ENCODE results near the gene CIC.

The CIC gene

DNA sequence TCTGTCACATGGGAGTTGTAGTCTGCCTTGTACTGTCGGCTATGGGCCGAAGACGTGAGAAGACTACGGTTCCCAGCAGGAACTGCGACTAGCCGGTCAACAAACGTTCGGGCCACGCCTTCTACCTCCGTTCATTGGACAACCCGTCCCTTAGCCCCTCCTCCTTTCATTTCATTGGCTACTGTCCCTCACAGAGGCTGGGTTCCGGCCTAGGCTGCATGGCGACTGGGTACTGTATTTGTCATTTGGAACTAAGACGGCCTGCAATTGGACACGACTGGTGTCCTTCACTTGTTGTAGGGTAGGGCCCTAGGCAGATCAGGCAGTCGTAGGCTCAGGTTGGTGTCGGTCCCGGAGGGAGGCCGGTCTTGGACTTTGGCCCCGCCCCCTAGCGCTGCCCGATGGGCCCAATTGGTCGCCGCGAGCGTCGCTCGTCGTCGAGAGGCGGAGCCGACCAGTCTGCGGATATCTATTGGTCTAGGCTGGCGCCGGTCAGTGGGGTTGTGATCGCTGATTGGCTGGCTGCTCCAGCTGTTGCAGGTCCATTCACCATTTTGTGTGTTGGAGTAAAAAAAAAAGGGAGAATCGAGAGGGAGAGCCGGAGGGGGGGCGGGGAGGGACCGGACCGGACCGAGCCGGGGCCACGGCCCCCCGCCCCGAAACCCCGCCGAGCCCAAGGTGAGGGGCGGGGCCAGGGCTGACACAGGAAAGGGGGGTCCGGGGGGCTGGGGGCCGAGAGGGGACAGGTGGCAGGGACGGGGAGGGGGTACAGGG lies at the start of gene CIC:
Gene CIC, plus strand, starts transcription at position 549 of the 774 bp plus-strand sequence. CDS start 2,532 bp downstream, outside the sequence.
- peak; percentile 99 for DNase-seq (ENCODE audit: low read depth)

DNA sequence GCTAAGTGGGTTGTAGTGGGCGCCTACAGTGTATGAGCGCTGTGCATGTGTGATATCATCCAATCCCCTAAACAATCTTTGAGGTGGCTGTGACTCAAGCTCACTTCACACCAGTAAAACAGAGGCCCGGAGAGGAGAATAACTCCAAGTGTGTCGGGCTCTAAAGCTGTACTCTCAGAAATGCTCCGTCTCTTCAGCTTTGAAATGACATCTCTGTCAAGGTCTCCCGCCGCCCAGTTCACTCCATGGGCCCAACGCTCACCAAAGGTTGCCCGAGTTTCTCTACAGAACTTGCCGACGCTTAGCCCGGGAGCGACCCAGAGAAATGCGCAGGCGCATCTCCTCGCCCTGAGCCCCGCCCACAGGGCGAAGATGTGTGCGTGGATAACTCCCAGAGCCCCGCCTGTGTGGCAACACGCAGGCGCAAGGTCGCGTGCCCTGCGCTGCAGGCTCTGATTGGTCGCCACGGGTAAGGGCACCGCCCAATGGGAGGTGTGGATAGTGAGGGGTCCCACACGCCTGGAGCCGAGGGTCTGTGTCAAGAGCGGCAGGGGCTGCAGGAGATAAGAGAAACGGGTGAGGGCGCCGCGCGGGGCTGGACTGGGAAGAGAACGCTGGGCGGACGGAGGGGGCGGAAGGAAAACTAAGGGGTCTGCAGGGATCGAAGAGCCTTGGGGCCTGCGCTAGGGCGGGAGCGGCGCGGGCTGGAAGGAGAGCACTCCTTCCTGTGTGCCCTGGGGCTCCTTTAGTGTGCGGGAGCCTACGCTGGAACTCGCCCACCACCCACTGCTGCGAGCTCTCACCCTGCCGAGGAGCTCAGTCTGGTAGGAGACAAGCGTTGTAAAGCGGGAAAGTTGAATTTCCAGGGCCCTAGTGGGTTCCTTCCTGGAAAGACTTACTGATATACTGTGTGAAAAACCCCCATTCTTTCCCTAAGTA lies 49.0 kb upstream of the CIC start, which contains the start of gene ZNF526:
Gene ZNF526, plus strand, starts transcription at position 501 of the 939 bp plus-strand sequence. CDS start 4,092 bp downstream, outside the sequence.
- DNase-seq (ENCODE audit: low read depth): peak; percentile 95

GRCh38 chr19:42220751-42221097 lies 48.3 kb upstream of the CIC start:
- no peak for DNase-seq (ENCODE audit: low read depth)

DNA sequence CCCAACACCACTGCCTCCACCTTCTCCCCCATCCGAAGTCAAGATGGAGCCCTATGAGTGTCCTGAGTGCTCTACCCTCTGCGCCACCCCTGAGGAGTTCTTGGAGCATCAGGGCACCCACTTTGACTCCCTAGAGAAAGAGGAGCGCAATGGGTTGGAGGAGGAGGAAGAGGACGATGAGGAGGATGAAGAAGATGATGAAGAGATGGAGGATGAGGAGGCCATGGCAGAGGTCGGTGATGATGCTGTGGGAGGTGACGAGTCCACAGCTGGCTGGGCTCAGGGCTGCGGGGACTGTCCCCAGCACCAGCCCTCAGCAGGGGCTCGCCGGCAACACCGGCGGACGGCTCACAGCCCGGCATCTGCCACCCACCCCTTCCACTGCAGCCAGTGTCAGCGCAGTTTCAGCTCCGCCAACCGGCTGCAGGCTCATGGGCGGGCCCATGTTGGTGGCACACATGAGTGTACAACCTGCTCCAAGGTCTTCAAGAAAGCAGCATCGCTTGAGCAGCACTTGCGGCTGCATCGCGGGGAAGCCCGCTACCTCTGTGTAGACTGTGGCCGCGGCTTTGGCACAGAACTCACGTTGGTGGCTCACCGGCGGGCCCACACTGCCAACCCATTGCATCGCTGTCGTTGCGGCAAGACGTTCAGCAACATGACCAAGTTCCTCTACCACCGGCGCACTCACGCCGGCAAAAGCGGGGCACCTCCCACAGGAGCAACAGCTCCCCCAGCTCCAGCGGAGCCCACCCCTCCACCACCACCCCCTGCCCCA lies 43.9 kb upstream of the CIC start:
- DNase-seq (ENCODE audit: low read depth): no peak

DNA sequence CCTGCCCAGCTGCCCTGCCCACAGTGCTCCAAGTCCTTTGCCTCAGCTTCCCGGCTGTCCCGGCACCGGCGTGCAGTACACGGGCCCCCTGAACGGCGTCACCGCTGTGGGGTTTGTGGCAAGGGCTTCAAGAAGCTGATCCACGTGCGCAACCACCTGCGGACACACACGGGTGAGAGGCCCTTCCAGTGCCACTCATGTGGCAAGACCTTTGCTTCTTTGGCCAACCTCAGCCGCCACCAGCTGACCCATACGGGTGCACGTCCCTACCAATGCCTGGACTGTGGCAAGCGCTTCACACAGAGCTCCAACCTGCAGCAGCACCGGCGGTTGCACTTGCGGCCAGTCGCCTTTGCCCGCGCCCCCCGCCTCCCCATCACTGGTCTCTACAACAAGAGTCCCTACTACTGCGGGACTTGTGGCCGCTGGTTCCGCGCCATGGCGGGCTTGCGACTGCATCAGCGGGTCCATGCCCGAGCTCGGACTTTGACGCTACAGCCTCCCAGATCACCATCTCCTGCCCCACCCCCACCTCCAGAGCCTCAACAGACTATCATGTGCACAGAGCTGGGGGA lies 43.2 kb upstream of the CIC start:
- no peak for DNase-seq (ENCODE audit: low read depth)

GRCh38 chr19:42226886-42227285 lies 42.2 kb upstream of the CIC start:
- no peak for DNase-seq (ENCODE audit: low read depth)

DNA sequence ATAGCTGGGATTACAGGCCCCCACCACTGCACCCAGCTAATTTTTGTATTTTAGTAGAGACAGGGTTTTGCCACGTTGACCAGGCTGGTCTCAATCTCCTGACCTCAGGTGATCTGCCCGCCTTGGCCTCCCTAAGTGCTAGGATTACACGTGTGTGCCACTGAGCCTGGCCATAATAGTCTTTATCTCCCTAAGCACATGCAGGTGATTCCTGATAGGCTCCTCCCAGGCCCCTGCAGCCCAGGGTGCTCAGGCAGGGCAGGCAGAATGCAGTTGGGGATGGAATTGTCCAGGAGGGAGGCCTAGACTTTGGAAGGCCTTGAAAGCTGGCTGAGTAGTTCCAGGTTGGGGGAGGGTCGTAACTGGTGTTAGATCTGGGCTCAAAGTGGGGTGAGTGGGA lies 40.4 kb upstream of the CIC start:
- no peak for DNase-seq (ENCODE audit: low read depth)

- DNase-seq (ENCODE audit: low read depth): no peak
Measured at GRCh38 chr19:42229301-42229854, 39.7 kb upstream of the CIC start.

- DNase-seq (ENCODE audit: low read depth): no peak
Measured at GRCh38 chr19:42229855-42230351, 39.1 kb upstream of the CIC start.

GRCh38 chr19:42230571-42230970 lies 38.5 kb upstream of the CIC start:
- DNase-seq (ENCODE audit: low read depth): no peak

DNA sequence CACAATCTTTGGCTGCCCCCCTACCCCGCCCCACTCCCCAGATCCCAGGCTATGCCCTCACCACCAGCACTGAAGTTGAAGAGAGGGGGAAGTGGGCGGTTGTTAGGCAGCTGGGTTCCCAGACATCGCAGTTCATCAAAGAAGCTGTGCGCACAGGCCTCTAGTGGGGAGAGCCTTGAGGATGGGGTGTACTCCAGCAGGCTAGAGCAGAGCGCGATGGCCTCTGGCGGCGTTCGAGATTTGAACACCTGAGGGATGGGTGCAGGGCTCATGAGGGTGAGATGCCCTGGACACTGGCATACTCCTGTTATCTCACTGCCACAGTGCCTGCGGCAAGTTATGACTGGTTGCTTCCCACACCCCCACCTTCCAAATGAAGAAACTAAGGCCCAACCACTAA lies 36.6 kb upstream of the CIC start:
- DNase-seq (ENCODE audit: low read depth): no peak

DNA sequence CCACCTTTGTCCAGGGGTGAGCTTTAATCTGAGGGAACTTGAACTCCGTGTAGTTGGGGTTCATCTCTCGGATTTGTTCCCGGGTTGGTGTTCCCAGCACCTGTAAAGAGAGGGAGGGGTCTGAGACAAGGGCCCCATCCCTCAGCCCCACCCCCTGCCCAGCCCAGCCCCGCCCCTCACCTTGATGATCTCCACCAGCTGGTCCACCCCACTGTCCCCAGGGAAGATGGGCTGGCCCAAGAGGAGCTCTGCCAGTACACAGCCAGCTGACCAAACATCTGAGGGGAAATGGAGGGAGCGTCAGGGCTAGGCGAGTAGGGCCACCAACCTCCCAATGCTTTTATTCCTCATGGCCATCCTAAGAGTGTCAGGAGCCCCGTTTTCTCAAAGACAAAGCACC lies 35.9 kb upstream of the CIC start:
- no peak for DNase-seq (ENCODE audit: low read depth)

GRCh38 chr19:42233678-42234292 lies 35.3 kb upstream of the CIC start:
- DNase-seq (ENCODE audit: low read depth): no peak

DNA sequence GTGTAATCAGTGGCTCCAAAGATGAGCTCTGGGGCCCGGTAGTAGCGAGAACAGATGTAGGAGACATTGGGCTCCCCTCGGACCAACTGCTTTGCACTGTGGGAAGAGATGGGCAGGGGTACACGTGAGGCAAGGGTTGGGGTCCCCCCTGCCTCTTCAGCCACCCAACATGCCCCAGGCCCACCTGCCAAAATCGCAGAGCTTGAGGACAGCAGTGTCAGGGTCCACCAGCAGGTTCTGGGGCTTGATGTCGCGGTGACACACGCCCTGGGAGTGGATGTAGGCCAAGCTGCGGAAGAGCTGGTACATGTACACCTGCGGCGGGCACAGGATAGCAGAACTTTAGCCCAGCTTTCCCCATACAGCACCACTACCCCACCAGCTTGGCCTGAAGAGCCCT lies 34.7 kb upstream of the CIC start:
- no peak for DNase-seq (ENCODE audit: low read depth)

DNA sequence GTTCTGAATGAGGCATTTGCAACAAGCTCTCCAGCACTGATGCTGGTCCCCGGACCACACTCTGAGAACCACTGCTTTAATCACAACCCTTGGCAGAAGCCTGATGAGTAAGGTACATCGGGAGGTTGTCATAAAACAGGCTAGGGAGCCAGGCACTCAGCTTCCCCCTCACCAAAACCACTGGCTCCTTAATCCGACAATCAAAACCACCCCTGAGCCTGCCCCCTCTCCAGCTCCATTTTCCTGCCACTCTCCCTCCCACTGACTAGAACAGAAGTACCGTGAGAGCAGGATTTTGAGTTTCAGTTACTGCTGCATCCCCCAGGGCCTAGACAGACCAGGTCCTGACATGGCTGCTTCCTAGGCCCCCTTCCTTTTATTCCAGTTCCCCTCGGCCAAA lies 33.9 kb upstream of the CIC start:
- no peak for DNase-seq (ENCODE audit: low read depth)

GRCh38 chr19:42239544-42240220 lies 29.4 kb upstream of the CIC start:
- no peak for DNase-seq (ENCODE audit: low read depth)

- DNase-seq (ENCODE audit: low read depth): no peak
Measured at GRCh38 chr19:42241279-42241678, 27.8 kb upstream of the CIC start.

GRCh38 chr19:42242069-42242511 lies 27.0 kb upstream of the CIC start:
- no peak for DNase-seq (ENCODE audit: low read depth)

- DNase-seq (ENCODE audit: low read depth): peak; percentile 94
Measured at GRCh38 chr19:42242512-42243409, 26.3 kb upstream of the CIC start, which contains the start of gene GSK3A. Gene GSK3A, minus strand, starts transcription at chr19:42242602. Its CDS starts 137 bp downstream, at chr19:42242465.
